ENCODE data around the gene OR6B3.
A peak's percentile ranks its signal among the peaks of the same experiment; 100 is the strongest.
"Not testable (repeated sequence)": the region's sequence is repeated elsewhere in the genome, so short reads cannot be mapped to it uniquely, and the experiment has no call there.

OR6B3 gene

GRCh38 chr2:240053173-240054155, at the start of gene OR6B3:
Gene OR6B3, minus strand, starts transcription at chr2:240053521.
- no peak for DNase-seq

DNA sequence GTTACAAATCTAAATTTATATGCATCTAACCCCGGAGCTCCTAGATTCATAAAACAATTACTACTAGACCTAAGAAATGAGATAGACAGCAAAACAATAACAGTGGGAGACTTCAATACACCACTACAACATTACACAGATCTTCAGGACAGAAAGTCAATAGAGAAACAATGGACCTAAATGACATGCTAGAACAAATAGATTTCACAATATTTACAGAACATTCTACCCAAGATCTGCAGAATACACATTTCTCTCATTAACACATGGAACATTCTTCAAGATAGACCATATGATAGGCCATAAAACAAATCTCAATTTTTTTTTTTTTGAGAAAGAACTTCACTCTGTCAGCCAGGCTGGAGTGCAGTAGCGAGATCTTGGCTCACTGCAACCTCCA, 45.0 kb upstream of the OR6B3 start:
- no peak for DNase-seq

DNA sequence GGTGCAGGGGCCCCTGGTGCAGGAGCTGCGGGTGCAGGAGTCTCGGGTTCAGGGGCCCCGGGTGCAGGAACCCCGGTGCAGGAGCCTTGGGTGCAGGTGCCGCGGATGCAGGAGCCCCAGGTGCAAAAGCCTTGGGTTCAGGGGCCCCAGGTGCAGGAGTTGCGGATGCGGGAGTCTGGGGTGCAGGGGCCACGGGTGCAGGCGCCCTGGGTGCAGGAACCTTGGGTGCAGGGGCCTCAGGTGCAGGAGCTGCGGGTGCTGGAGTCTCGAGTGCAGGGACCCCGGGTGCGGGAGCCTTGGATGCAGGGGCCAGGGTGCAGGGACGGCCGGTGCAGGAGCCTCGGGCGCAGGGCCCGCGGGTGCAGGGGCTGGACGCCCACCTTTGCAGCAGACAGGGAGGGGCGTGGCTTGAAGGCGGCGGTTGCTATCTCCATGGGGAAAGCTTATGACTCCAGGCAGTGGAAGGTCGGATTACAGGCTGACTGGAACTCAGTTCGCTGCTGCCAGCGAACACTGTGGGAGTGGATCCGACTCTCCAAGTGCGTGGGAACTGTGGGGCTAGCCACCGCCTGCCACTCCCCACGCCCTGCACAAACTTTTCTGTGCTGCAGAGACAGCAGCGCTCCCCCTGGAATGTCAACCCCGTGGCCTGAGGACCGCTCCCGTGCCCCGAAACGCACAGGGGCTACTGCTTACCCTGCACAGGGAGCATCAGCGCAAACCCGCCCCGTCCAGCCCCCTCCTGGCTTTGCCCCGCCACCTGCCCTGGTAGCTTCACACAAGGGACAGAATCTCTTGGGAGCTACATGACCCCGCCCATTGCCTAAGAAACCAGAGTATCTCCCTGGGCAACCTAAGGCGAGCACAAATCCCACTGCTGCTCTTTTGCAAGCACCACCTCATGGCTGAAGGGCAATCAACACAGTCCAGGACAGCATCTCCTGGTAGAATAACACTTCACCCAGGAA, 42.5 kb upstream of the OR6B3 start:
- DNase-seq = no peak

GRCh38 chr2:240089306-240089705, 36.0 kb upstream of the OR6B3 start:
- DNase-seq = no peak

GRCh38 chr2:240086563-240086962, 33.2 kb upstream of the OR6B3 start:
- DNase-seq = no peak

- DNase-seq = no peak
Observed at GRCh38 chr2:240078631-240079030, 25.3 kb upstream of the OR6B3 start.

GRCh38 chr2:240077442-240077841, 24.1 kb upstream of the OR6B3 start:
- no peak for DNase-seq

DNA sequence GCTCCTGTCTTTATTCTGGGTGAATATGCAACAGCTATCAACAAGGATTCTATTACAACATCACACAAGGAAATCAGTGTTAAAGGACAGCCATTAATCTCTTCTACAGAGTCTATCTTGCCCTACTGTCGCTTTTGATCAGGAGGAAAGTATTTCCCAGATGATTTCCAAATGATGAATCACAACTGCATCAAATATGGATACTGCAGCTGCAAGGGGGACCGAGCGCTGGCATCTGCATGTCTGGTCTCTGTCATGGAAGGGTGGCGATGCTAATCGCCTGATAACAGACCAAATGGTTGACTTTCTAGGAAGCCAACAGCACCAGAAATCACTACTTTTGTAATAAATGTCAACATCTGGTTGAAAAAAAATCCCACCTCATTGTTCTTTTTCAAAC, 21.2 kb upstream of the OR6B3 start:
- no peak for DNase-seq

DNA sequence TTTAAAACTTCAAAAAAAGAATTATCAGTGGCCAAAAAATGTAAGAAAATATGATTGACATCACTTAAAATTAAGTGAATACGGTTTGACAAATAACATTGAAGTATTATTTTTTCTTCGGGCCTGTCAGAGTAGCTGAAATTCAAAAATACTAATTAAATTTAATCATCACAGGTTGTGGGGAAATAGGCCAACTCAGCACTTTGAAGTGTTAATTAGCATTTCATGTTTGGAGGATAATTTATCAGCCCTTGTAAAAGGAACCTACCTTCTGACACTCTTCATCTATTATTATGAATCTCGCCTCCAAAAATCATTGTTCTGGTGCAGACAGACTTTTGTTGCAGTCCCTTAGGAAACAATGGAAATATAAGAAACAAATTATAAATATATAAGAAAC, 17.6 kb upstream of the OR6B3 start:
- DNase-seq = no peak

GRCh38 chr2:240069829-240070228, 16.5 kb upstream of the OR6B3 start:
- DNase-seq = no peak

DNA sequence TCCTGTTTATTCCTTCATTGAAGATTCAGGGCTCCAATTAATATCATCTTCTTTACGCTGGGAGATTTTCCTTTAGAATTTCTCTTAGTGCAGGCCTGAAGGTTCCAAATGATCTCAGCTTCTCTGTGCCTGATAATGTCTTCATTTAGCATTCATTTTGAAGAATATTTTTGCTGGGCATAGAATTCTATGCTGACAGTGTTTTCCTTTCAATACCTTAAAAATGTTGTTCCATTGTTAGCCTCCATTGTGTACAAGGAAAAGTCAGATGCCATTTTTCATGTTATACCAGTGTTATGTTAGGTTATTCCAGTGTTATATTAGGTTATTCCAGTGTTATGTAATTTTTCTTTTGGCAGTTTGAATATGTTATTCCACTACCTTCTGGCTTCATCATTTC, 14.9 kb upstream of the OR6B3 start:
- no peak for DNase-seq

- DNase-seq = no peak
Observed at GRCh38 chr2:240066489-240066888, 13.2 kb upstream of the OR6B3 start.

DNA sequence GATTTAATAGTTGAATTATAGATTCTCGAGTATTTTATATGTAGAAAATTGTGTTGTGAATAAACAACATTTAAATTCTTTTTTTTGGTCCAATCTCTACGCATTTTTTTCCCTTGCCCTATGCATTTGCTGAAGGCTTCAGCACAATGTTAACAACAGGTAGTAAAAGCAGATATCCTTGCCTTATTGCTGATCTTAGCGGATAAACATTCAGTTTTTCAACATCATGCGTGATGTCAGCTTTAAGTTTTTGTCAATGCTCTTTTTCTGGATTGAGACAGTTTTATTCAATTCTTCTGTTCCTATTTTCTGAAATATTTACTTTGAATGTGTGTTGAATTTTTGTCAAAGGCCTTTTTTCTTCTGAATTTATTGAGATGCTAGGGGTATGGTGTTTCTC, 11.6 kb upstream of the OR6B3 start:
- DNase-seq = no peak

- peak; percentile 62 for DNase-seq
Observed at GRCh38 chr2:240060977-240061591, 7.8 kb upstream of the OR6B3 start.

DNA sequence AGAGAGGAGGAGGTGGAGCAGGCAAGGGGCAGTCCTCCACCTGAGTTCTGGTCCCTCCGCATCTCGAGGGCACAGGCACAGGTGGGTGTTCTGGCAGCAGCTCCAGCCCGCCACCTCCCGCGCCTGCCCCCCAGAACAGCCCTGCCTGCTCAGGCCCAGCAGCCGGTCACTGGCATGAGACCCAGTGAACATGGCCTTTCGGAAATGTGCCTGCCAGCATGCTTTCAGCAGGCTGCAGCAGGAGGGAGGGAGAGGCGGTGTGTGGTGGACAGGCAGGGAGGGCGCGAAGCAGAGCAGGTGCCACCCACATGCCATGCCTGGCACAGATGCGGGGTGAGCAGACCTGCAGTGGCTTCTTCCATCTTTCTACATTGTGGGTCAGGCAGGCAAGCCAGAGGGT, 3.4 kb upstream of the OR6B3 start:
- DNase-seq = no peak

DNA sequence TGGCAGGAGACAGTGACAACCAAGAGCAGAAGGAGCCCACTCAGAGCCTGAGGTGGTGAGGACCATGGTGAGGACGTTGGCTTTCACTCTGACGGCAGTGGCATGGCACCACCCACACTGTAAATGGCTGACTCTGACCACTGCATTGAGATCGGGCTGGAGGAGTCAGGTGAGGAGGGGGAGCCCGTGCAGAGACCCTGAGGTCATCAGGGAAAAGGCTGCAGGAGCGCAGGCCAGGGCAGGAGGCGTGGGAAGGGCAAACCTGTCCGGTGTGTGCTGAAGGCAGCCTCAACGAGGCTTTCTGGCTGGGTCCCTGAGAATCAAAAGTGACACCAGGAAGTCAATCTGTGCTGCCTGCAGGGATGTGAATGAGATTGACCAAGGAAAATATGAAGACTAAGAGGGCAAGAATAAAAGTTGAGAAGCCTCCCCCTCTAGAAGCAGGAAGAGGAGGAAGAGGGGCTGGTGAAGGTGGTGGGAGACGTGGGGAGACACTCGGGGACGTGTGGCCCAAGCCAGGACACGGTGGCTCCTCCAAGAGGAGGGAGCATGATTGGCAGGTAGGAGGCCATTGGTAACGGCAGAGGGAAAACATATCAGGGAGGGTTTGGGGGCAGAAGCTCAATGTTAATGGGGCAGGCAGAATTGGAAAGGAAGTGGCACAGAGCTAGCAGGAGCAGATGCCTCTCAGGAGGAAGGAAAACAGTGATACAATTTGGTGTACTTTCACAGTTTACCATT, 2.0 kb upstream of the OR6B3 start:
- DNase-seq = no peak

DNA sequence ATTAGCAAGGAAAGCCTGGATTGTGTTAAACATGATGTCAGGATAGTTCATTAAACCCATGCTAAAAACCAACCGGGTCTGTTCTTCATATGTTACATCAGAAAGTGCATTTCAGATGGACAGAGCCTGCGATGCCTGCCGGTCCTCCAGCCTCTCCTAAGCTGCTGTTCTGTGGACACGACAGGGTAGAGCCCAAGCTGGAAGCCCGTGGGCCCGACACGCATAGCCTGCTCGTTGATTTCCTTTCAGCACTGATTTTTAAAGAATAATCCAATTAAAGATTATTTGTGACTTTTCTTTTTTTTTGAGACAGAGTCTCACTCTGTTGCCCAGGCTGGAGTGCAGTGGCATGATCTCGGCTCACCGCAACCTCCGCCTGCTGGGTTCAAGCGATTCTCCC, 797 bp downstream of the OR6B3 start:
- no peak for DNase-seq

GRCh38 chr2:240051697-240052096, 1.6 kb downstream of the OR6B3 start:
- no peak for DNase-seq

DNA sequence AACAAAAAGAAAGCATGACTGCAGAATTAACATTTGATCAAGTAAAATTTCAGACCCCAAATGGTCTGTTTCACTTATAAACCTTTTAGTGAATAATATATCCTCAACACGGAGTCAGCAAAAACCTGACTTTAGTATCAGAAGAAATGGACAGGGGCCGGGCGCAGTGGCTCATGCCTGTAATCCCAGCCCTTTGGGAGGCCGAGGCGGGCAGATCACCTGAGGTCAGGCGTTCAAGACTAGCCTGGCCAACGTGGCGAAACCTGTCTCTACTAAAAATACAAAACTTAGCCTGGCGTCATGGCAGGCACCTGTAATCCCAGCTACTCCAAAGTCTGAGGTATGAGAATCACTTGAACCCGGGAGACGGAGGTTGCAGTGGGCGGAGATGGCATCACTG, 3.0 kb downstream of the OR6B3 start:
- no peak for DNase-seq

- no peak for DNase-seq
Observed at GRCh38 chr2:240048237-240048636, 5.1 kb downstream of the OR6B3 start.

DNA sequence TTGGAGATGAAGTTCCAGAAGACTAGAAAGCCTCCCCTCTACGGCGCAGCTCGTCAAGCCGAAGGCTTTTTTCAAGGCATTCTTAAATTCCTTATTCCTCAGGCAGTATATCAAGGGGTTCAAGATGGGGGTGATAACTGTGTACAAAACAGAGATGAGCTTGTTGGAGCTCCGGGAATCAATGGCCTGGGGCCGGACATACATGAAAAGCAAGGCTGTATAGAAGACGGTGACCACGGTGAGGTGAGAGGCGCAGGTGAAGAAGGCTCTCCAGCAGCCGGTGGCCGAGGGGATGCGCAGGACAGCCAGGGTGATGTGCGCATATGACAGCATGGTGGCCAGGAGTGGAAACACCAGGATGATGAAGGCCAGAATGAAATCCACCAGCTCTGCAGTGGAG, 8.2 kb downstream of the OR6B3 start:
- no peak for DNase-seq

GRCh38 chr2:240044096-240044495, 9.2 kb downstream of the OR6B3 start:
- not testable (repeated sequence) for DNase-seq
